Lower lobe of right lung (tissue), 2 donors: ENCODE results near the gene PGLYRP4. TPM values are rescaled to one million over a fixed set of nuclear protein-coding genes. Genes with fewer than 3 reads are reported as not detected.
A peak's percentile ranks its signal among the peaks of the same experiment; 100 is the strongest.

Source experiments
- ATAC-seq, 2 donors: fragments of 200-7000 bp; cut with Tn5 transposase; one replicate each; pipeline ENCODE4 v1.9.1; 2020 to 2022; ENCODE audit warnings: mild to moderate bottlenecking in 2 of 2, moderate library complexity in 2 of 2
- DNase-seq: peaks from one replicate; pipeline ENCODE4 v3.0.0-alpha.2; 2020
- H3K27ac ChIP-seq: fragments of 200-600 bp; one replicate; pipeline ENCODE4 v1.8.0; 2022
- H3K27me3 ChIP-seq: fragments of 200-600 bp; one replicate; pipeline ENCODE4 v1.8.0; 2022; ENCODE audit warnings: low read depth
- H3K36me3 ChIP-seq: fragments of 200-600 bp; one replicate; pipeline ENCODE4 v1.8.0; 2022; ENCODE audit warnings: mild to moderate bottlenecking
- H3K4me1 ChIP-seq: fragments of 200-600 bp; one replicate; pipeline ENCODE4 v1.8.0; 2022
- H3K4me3 ChIP-seq: fragments of 200-600 bp; one replicate; pipeline ENCODE4 v1.8.0; 2022; ENCODE audit warnings: mild to moderate bottlenecking
- H3K9me3 ChIP-seq: fragments of 200-600 bp; one replicate; pipeline ENCODE4 v1.8.0; 2022
- intact Hi-C: fragments of 100-400 bp; cut with DNase I; formaldehyde crosslinking; loops from one replicate; pipeline ENCODE4 v1.11.0; 2022
- total RNA-seq: library from RNA; stranded (reverse); fragmentation: NEBNext Ultra II Directional; extraction: Animal tissue kit (Norgen Biotek cat#: 25700); gene quantifications from one replicate; pipeline ENCODE4 v1.2.1, GENCODE V29; 2021
- TF ChIP-seq, protein P1 (sequence below): fragments of 200-600 bp; IDR thresholded peaks from one replicate; pipeline ENCODE4 v1.8.0; 2022; ENCODE audit warnings: antibody characterized with exemption, mild to moderate bottlenecking
- donor health status: DM: no; HTN: yes; CAD: no; lungs with severe emphysema.

PGLYRP4 gene
- total RNA-seq, 1 donor from 2014 or later, result 0.30 TPM

DNA sequence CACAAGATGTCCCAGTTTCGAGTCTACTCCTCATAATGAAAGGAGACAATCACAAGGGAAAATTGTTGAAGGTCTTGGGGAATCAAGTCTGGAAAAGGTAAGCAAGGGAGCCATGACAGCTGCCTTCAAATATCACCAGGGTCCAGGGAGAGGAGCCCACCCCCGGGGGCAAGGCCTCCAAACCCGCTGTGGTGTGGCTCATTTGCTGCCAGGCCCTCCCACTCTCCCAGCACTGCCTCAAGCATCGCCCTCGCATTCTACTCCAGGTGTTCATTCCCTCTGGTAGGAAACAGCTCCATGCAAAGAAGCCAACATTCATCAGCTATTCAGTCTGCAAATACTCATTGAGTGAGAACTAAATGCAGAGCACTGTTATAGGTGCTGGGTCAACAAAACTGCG is 17.6 kb upstream of the PGLYRP4 start:
- H3K4me3 ChIP-seq, result no peak overlapping the region
- DNase-seq (no peak), ATAC-seq (no peak)
- no peaks in the 10 kb centered on the region for H3K27me3 ChIP-seq
- TF ChIP-seq, protein P1, sequence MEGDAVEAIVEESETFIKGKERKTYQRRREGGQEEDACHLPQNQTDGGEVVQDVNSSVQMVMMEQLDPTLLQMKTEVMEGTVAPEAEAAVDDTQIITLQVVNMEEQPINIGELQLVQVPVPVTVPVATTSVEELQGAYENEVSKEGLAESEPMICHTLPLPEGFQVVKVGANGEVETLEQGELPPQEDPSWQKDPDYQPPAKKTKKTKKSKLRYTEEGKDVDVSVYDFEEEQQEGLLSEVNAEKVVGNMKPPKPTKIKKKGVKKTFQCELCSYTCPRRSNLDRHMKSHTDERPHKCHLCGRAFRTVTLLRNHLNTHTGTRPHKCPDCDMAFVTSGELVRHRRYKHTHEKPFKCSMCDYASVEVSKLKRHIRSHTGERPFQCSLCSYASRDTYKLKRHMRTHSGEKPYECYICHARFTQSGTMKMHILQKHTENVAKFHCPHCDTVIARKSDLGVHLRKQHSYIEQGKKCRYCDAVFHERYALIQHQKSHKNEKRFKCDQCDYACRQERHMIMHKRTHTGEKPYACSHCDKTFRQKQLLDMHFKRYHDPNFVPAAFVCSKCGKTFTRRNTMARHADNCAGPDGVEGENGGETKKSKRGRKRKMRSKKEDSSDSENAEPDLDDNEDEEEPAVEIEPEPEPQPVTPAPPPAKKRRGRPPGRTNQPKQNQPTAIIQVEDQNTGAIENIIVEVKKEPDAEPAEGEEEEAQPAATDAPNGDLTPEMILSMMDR, result no peak
- intact Hi-C loops, result no loop called here
- H3K4me1 ChIP-seq, result peaks cover 15% of the 10 kb centered on the region
- H3K9me3 ChIP-seq, result no peaks in the 10 kb centered on the region
- no peaks in the 10 kb centered on the region for H3K36me3 ChIP-seq
- no peak overlapping the region for H3K27ac ChIP-seq

DNA sequence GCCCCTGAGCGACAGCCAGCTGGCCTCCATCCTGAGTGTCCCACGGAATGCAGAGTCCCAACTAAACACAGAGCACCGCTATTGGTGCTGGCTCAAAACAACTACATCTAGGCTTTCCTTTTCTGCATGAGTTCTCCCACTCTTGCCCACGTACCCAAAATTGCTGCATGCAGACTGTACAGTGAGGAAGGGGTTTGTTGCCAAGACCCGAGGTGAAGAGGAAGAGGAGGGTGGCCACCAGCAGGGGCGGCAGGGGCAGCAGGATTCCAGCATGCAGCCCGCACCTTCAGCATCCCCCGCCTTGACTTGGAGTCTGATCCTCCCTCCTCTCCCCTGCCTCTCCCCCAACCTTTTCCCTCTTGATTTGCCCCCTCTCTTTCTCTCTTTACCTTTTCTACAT is 17.1 kb upstream of the PGLYRP4 start:
- no peak for DNase-seq
- H3K9me3 ChIP-seq, result no peaks in the 10 kb centered on the region
- no peak for ATAC-seq
- H3K4me1 ChIP-seq, result peaks cover 15% of the 10 kb centered on the region
- no peak overlapping the region for H3K27ac ChIP-seq
- TF ChIP-seq, protein P1, result no peak
- no peaks in the 10 kb centered on the region for H3K27me3 ChIP-seq
- intact Hi-C loops, result no loop called here
- no peak overlapping the region for H3K4me3 ChIP-seq
- H3K36me3 ChIP-seq, result no peaks in the 10 kb centered on the region

DNA sequence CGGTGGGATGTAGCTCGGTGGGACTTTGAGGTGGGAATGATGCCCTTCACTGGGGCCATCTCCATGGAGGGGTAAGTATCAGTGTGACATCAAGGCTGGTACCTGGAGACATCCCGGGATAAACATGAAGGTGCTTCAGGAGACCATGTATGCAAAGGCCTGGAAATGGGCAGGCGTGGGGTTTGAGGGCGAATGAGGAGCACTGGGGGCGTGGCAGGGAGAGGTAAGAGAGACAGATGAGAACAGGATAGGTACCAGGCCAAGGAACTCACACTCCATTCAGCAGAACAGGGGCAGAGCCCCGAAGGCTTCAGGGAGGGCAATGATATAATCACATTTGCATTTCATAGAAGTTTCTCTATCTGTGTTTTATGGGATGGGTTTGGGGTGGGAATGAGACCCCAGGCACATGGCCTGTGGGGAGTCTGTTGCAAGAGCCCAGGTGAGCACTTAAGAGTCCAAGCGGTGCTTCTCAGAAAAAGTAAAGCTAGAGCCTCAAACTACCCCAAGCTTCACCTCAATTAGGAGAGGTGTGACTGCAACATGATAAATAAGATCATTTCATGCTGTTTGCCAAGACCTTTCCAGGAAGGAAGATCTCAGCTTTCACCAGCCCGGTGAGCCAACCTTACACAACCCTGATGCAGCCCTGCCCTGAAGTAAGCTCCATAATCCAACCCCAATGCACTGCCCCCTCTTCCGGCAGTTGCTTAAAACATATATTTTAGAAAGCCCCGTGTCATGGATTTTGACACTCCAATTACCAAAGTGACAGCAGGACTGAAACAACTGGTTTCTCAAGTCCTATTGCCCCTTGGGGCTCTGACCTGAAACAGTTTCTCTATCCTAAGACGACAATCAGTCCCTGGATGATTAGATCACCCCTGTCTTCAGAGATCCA is 16.4 kb upstream of the PGLYRP4 start:
- Histone ChIP-seq H3K9me3 (no peaks in the 10 kb centered on the region), H3K27me3 (no peaks in the 10 kb centered on the region), H3K36me3 (no peaks in the 10 kb centered on the region), H3K4me3 (no peak overlapping the region), H3K4me1 (peaks cover 15% of the 10 kb centered on the region), H3K27ac (no peak overlapping the region)
- DNase-seq (no peak), ATAC-seq (peak in 1 of 2 donors; percentile 27)
- intact Hi-C loops, result no loop called here
- TF ChIP-seq, protein P1, result no peak

DNA sequence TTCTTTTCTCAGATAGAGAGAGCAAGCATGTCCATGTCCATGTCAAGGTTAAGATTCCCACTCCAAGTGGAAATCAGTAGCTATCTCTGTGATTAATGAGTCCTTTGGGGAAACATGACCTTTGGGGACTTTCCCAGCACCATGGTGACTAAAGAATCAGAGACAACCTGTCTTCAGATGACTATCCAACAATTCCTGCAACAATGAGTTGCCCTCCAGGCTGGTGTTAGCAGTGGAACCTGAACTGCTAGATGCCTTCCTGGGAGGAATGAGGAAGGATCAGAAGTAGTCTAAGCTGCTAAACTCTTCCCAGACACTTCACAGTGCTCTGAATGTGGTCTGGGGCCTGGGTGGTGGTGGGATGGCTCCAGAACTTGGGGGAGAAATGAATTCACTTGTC is 15.5 kb upstream of the PGLYRP4 start:
- Histone ChIP-seq H3K4me3 (no peak overlapping the region), H3K36me3 (no peaks in the 10 kb centered on the region), H3K27me3 (no peaks in the 10 kb centered on the region), H3K4me1 (peaks cover 15% of the 10 kb centered on the region), H3K9me3 (no peaks in the 10 kb centered on the region), H3K27ac (no peak overlapping the region)
- no peak for ATAC-seq
- TF ChIP-seq, protein P1, result no peak
- intact Hi-C loops, result no loop called here
- DNase-seq, result no peak

DNA sequence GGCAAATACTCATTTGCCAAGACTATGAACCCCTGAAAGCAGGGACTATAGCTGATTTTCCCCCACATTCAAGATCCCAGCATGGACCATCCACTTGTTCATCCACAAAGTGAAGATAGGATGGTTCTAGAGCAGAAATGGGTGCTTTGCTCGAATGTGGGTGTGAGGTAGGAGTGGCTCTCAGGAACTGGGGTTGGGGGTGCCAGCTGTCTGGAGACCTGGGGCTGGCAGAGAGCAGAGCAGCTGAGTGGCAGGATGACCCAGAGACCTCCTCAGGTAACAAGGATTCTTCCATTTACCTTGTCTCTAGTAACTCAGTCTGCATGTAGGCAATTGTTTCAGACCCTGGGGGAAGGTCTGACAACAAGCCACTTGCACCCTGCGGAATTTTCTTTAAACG is 15.0 kb upstream of the PGLYRP4 start:
- H3K27me3 ChIP-seq, result no peaks in the 10 kb centered on the region
- no peak for ATAC-seq
- no peaks in the 10 kb centered on the region for H3K36me3 ChIP-seq
- intact Hi-C loops, result no loop called here
- TF ChIP-seq, protein P1, result no peak
- H3K27ac ChIP-seq, result no peak overlapping the region
- DNase-seq, result no peak
- no peak overlapping the region for H3K4me3 ChIP-seq
- H3K4me1 ChIP-seq, result peaks cover 15% of the 10 kb centered on the region
- H3K9me3 ChIP-seq, result no peaks in the 10 kb centered on the region
